HG02588 (cell line): ENCODE data around the gene ARSI.
"Not testable (repeated sequence)": the region's sequence is repeated elsewhere in the genome, so short reads cannot be mapped to it uniquely, and the experiment has no call there.

Experiments used
- ATAC-seq: cut with Tn5 transposase; IDR thresholded peaks from one replicate; pipeline ENCODE4 v1.9.1; 2021; ENCODE audit warnings: mild to moderate bottlenecking, moderate library complexity; ENCODE audit not compliant: unreplicated experiment

ARSI gene

DNA sequence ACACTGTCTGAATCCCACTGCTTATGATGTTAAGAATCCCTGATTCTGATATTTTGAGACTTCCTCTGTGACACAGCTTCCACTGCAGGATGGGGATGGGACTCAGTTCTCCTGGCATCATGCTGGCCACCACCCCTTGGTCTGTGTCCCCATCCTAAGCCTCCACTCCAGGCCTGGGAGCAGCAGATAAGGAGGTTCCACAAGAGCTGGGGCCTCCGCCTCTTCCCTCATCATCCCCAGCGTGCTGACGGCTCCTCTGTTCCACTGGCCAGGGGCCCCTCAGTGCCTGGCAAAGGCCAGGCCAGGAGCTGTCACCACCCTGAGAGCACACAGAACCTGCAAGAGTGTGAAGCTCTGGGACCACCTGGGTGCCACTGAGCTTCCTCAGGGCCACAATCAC, 53.8 kb downstream of the ARSI start:
- ATAC-seq = no peak

DNA sequence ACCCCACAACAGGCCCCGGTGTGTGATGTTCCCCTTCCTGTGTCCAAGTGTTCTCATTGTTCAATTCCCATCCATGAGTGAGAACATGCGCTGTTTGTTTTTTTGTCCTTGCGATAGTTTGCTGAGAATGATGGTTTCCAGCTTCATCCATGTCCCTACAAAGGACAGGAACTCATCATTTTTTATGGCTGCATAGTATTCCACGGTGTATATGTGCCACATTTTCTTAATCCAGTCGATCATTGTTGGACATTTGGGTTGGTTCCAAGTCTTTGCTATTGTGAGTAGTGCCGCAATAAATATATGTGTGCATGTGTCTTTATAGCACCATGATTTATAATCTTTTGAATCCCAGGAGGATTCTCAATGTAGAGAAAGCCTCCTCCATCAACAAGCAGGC, 54.2 kb downstream of the ARSI start:
- ATAC-seq = not testable (repeated sequence)

DNA sequence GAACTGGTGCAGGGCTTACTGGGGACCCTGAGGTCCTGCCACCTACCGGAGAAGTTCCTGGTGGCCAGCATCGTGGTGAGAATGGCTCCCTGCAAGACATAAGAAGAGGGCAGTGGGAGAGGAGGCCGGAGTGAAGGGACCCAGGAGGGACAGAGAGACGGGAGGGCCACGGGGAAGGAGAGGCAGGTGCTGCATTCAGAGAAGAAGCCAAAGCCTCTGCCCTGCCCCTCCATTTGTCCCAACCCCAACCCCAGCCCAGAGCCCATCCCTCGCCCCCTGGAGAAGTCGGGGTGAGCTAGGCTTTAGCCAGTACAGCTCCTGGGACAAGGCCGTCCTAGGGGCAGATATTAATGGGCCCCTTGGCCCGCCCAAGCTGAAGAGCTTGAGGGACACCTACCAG, 55.0 kb downstream of the ARSI start:
- ATAC-seq = no peak

DNA sequence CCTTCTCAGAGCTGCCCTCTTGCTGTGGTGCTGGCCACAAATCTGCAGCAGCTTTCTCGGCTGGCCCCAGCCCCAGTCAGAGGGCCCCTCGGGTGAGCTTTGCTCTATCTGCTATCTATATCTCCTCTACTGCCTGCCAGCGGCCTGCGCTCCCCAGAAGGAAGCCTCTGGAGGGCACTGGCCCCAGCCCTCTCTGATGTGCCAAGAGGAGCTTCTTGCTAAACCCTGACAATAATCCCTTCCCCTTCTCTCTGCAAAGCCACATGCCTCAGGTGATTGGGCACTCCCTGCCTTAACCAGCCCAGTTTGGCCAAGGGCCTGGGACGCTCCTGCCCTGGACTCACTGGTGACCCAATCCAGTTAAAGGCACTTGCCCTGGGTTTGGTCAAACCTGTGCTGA, 55.9 kb downstream of the ARSI start:
- no peak for ATAC-seq

DNA sequence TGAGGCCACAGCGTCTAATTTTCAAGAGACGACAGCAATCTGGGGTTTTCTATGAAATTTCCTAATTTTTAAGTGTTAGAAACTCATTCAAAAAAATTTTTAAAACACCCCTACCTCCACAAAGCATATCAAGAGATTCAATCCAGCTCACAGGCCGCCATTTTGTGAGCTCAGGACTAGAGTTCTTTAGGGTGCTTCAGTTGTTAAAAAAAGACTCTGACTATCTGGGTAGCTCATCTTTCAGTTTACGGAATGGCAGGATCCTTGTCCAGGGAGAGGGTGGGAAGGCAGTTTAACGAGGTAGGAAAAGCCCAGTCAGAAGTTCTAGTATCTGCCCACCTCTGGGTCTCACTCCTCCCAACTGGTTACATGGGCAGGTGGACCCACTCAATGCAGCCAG, 56.3 kb downstream of the ARSI start:
- ATAC-seq = no peak
